ENCODE data around the gene NRP1. TPM values are rescaled to one million over a fixed set of nuclear protein-coding genes. Genes with fewer than 3 reads are reported as not detected.

NRP1 gene
- total RNA-seq, 2 donors from 2014 or later = 0.33 to 1.5 TPM

- no peaks in the 10 kb centered on the region for H3K9me3 Mint-ChIP-seq
- ATAC-seq (no peak), DNase-seq (ENCODE audit: low spot score) (no peak)
- H3K4me3 Mint-ChIP-seq = peak overlapping the region; percentile 40
- H3K27me3 Mint-ChIP-seq = no peaks in the 10 kb centered on the region
- peaks cover 41 to 42% of the 10 kb centered on the region in 2 donors for H3K4me1 Mint-ChIP-seq (ENCODE audit: low read depth in 2 of 2)
- H3K27ac Mint-ChIP-seq = peak overlapping the region; percentile 86 to 91
- H3K36me3 Mint-ChIP-seq = no peaks in the 10 kb centered on the region
Measured at GRCh38 chr10:33127622-33128021, 206.8 kb downstream of the NRP1 start.

Measured in natural killer cell treated with Interleukin-12 subunit alpha and Interleukin-12 subunit beta and Interleukin-15 and Interleukin-18, amount 100 ng/mL, for 72 hours (primary cell).